ENCODE results near the gene CABYR. TPM values are rescaled to one million over a fixed set of nuclear protein-coding genes. Genes with fewer than 3 reads are reported as not detected.

The CABYR gene
- total and polyA plus RNA-seq, 9 donors, result 1.1 to 8.1 (median 2.0) TPM; not detected in 1

GRCh38 chr18:24189007-24189528 is 50.2 kb downstream of the CABYR start:
- DNase-seq, result no peak
- 32 to 58% (median 42%) methylated on average over 6 of the region's 6 CpGs for WGBS, 3 donors
- no peaks in the 10 kb centered on the region for H3K9me3 ChIP-seq
- peaks cover 2% of the 10 kb centered on the region for H3K4me1 ChIP-seq (ENCODE audit: insufficient read depth)
- no peak for TF ChIP-seq CTCF (IDR thresholded peaks at IDR 0.05)
- no peak for TF ChIP-seq POLR2A (IDR thresholded peaks at IDR 0.05)
- TF ChIP-seq EP300 (IDR thresholded peaks at IDR 0.05), result no peak
- no peak overlapping the region for H3K4me3 ChIP-seq
- no peaks in the 10 kb centered on the region for H3K27me3 ChIP-seq
- intact Hi-C loops (cut with DNase I), result no loop called here
- no peak overlapping the region for H3K27ac ChIP-seq
- no peaks in the 10 kb centered on the region for H3K36me3 ChIP-seq

GRCh38 chr18:24189664-24190346 is 50.9 kb downstream of the CABYR start:
- intact Hi-C loops (cut with DNase I), result no loop called here
- Histone ChIP-seq H3K4me3 (no peak overlapping the region), H3K27ac (no peak overlapping the region), H3K36me3 (no peaks in the 10 kb centered on the region), H3K9me3 (no peaks in the 10 kb centered on the region), H3K4me1 (ENCODE audit: insufficient read depth) (peaks cover 2% of the 10 kb centered on the region), H3K27me3 (no peaks in the 10 kb centered on the region)
- WGBS, 3 donors, result 88 to 92% (median 91%) methylated on average over 15 of the region's 15 CpGs
- TF ChIP-seq POLR2A (IDR thresholded peaks at IDR 0.05), result no peak
- no peak for TF ChIP-seq EP300 (IDR thresholded peaks at IDR 0.05)
- TF ChIP-seq CTCF (IDR thresholded peaks at IDR 0.05), result no peak
- no peak for DNase-seq

DNA sequence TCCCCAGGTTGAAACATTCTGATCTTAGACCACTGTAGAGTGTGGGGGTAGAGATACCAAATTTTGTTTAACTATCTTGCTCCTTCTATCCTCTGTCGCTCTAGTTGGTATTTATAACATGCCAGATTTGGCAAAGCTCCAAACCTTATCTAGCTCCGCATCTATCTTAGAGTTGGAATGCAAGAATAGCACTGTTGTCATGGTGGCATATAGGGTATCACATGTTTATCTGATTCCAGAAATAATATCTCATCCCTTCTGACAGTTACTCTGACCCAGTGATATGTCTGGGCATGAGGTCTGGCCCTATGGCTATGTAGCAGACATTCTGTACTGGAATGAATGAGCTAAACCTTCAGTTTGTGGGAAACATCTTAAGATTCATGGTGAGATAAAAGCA is 51.7 kb downstream of the CABYR start:
- H3K27me3 ChIP-seq, result no peaks in the 10 kb centered on the region
- H3K9me3 ChIP-seq, result no peaks in the 10 kb centered on the region
- intact Hi-C loops (cut with DNase I), result no loop called here
- no peak overlapping the region for H3K27ac ChIP-seq
- H3K4me1 ChIP-seq (ENCODE audit: insufficient read depth), result peaks cover 2% of the 10 kb centered on the region
- TF ChIP-seq CTCF (IDR thresholded peaks at IDR 0.05) (no peak), EP300 (IDR thresholded peaks at IDR 0.05) (no peak), POLR2A (IDR thresholded peaks at IDR 0.05) (no peak)
- 72 to 74% (median 72%) methylated on average over 2 of the region's 2 CpGs for WGBS, 3 donors
- no peak for DNase-seq
- no peaks in the 10 kb centered on the region for H3K36me3 ChIP-seq
- no peak overlapping the region for H3K4me3 ChIP-seq

DNA sequence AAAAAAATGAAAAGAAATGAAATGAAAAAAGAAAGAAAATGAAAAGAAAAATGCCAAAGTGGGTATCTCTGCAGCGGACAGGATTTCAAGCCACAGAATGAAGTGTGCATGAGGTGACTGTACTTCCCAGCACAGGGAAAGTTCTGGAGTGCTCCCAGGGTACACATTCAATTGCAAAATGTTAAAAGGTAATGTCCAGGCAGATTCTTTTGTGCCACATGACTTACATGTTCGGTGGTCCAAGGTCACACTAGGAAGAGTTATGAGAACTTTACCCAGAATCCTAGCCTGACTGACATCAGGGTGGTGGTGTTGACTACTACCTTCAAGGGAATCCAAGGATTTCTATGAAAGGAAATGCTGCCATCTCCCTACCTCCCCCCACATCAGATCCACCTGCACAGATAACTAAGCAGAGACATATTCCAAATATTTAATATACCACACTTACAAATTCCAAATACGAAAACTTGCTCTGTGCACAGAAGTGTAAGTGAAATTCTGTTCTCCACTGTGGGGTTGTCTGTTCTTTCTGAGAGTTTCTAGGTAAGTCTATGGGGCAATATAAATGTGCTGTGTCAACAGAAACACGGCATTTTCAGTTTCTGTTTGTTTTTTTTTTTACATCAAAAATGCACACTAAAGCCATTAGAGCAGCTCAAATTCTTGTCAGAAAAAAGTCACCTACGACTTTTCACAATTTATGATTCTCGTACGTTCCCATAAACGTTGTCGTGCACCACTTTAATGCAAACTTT is 56.6 kb downstream of the CABYR start:
- DNase-seq, result no peak
- no peaks in the 10 kb centered on the region for H3K27me3 ChIP-seq
- H3K4me1 ChIP-seq (ENCODE audit: insufficient read depth), result no peaks in the 10 kb centered on the region
- no peaks in the 10 kb centered on the region for H3K36me3 ChIP-seq
- 87 to 89% (median 87%) methylated on average over 9 of the region's 9 CpGs for WGBS, 3 donors
- H3K27ac ChIP-seq, result no peak overlapping the region
- intact Hi-C loops (cut with DNase I), result no loop called here
- no peaks in the 10 kb centered on the region for H3K9me3 ChIP-seq
- H3K4me3 ChIP-seq, result no peak overlapping the region
- TF ChIP-seq EP300 (IDR thresholded peaks at IDR 0.05) (no peak), CTCF (IDR thresholded peaks at IDR 0.05) (no peak), POLR2A (IDR thresholded peaks at IDR 0.05) (no peak)
